Inflammatory macrophage treated with lipopolysaccharide for 1 hour (primary cell): Measurements from ENCODE around the gene LAMTOR1.
A peak's percentile ranks its signal among the peaks of the same experiment; 100 is the strongest.
"Not testable (repeated sequence)": the region's sequence is repeated elsewhere in the genome, so short reads cannot be mapped to it uniquely, and the experiment has no call there.

ENCODE experiments used
- DNase-seq, 2 donors: peaks; one replicate each; pipeline ENCODE4 v3.0.0-alpha.2; 2020 to 2022

The LAMTOR1 gene

DNA sequence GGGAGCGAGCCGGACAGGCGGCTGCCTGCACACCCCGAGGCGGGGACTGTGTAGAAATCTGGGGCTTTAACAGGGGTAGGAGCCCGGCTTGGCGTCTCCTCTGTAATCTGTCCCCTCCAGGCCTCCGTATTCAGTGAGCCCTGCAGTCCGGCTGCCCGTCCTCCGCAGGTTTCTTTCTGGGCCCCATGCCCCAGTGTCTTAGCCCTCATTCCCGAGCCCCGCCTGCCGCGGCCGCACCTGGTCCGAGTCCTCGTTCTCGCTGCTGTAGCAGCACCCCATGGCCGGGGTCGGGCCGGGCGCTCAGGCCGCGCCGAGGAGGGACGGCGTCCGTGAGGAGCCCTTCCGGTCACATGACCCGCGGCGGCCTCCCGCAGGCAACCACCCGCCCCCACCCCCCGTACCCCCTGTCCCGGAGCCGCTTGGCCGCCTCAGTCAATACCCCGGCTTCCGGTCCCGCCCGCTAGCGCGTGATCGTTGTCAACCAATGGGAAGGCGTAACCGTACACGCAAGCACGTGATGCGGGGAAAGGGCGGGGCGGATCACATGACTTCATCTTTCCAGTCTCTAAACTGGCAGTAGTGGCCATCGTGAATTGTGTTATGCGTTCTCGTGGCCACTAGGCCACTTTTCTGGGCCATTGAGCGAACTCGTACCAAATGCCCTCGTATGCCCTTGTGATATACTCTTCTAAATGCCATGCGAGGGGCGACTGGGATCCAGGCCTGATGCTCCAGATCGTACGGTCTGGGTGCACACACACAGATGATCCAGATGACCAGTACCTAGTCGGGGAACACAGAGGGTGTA lies at the start of gene LAMTOR1:
TSS of gene LAMTOR1 (minus strand) at position 352 of the 808 bp plus-strand sequence. CDS start at position 279, 73 bp downstream.
- peak; percentile 98 to 99 for DNase-seq

DNA sequence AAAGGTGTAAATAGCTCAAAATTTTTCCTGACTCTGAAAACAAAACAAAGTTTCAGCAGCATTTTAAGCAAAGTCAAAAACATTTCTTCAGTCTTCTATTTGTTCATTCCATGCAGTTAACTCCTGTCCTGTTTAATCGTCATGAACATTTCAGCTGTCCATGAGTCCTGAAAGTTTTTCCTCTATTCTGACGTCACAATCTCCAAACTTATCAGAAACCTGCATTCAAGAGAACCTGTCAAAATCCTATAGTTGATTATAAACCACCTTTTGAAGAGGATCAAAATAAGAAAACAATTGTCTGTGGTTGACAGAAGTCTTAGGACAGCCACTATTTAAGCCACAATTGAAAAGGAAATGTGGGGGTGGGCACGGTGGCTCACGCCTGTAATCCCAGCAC lies 47.8 kb upstream of the LAMTOR1 start:
- DNase-seq = no peak

DNA sequence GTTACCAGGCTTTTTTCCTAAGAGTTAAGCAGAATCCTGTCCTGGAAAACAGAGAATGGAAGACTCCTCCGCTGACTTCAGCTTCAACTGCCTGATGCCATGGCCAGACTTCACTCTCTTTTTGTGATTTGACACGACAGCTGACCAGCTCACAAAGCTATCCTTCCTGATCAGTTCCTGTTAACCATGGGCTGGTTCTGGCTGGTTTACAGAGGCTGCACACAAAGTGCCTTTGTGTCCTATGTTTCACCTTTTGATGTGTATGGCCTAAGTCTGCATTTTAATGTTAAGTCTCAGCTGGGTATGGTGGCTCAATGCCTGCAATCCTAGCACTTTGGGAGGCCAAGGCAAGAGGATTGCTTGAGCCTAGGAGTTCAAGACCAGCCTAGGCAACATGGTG lies 43.5 kb upstream of the LAMTOR1 start:
- DNase-seq = no peak

DNA sequence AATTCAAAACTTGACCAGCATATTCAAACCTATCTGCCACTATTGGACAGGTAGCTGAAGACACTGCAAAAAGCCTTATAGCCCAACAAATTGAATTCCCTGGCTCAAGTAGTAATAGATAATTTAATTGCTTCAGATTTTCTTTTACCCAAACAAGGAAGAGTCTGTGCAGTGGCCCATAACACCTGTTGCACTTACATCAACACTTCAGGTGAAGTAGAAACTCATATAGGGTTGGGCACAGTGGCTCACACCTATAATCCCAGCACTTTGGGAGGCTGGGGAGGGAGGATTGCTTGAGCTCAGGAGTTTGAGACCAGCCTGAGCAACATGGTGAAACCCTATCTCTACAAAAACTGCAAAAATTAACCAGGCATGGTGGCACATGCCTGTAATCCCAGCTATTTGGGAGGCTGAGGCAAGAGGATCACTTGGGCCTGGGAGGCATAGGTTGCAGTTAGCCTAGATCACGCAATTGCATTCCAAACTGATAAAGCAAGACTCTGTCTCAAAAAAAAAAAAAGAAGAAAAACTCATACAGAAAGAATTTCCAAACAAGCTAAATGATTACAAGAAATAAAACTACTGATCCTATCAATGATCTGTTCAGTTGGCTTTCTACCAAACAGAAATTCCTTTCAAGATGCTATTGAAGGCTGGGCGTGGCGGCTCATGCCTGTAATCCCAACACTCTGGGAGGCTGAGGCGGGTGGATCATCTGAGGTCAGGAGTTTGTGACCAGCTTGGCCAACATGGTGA lies 41.9 kb upstream of the LAMTOR1 start:
- DNase-seq = no peak

DNA sequence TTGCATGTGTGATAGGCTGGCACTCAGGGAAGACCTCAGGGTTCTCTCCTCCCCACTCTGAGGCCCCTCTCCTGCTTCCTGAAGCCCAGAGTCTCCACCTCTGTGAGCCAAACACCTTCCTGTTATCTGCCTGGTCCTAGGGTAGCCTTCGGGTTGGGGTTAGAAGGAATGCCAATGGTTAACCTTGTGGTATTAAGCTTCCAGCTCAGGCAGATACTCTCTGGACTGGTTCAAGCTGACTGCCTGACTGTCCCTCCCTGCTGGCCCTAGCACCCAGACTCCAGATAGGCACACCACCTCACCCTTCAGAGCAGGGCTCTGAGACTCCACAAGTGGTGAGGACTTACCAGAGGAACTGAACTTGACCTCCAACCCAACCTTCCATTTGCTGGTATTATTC lies 39.4 kb upstream of the LAMTOR1 start:
- DNase-seq = not testable (repeated sequence)

DNA sequence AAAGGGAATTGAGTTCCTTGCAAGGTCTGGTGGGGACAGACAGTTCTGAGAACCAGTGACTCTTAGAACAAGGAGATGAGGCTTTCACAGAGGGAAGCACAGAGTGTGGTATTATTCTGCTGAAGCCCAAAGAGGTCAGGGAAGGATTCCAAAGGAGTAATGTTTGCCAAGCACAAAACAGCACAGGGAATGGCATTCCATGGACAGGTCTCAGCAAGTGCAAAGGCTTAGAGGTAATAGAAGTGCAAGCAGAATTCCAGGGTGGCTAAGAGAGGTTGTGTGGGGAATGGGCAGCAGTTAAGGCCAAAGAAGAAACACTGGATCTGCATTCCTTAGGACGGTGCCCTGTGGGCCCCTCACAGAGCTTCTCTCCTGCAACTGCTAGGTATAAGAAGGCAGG lies 39.0 kb upstream of the LAMTOR1 start:
- DNase-seq = not testable (repeated sequence)

DNA sequence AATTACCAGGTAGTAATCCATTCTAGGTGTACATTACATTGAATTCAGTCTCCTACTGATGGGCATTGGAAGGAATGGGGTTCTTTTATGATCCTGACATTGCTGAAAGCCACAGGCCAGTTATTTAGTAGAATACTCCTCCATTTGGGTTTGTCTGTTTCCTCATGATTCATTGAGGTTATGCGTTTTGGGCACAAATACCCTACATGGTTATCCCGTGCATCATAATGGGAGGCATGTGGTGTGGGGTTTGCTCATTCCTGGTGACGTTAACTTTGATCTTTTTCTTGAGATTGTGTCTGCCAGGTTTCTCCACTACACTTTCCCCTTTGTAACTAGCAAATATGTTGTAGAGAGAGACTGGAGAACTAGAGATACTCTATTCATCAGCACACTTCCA lies 38.0 kb upstream of the LAMTOR1 start:
- no peak for DNase-seq

DNA sequence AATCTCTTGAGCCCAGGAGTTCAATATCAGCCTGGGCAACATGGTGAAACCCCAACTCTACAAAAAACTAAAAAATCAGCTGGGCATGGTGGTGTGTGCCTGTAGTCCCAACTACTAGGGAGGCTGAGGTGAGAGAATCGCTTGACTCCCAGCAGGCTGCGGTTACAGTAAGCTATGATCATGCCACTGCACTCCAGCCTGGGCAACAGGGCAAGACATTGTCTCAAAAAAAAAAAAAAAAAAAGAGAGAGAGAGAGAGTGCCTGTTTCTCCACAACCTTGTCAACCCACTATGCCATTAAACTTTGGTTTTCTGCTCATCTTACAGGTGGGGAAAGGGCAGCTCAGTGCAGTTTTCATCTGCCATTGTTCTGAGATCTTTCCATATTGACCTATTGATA lies 37.6 kb upstream of the LAMTOR1 start:
- no peak for DNase-seq

DNA sequence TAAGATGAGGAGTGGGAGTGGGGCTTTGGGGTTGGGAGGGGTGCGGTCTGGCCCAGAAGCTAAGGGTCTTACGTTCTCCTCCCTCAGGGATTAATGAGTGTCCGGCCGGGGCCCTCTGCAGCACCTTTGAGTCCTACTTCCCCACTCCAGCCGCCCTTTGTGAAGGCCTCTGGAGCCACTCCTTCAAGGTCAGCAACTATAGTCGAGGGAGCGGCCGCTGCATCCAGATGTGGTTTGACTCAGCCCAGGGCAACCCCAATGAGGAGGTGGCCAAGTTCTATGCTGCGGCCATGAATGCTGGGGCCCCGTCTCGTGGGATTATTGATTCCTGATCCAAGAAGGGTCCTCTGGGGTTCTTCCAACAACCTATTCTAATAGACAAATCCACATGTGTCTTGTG lies 36.4 kb upstream of the LAMTOR1 start:
- DNase-seq = no peak

DNA sequence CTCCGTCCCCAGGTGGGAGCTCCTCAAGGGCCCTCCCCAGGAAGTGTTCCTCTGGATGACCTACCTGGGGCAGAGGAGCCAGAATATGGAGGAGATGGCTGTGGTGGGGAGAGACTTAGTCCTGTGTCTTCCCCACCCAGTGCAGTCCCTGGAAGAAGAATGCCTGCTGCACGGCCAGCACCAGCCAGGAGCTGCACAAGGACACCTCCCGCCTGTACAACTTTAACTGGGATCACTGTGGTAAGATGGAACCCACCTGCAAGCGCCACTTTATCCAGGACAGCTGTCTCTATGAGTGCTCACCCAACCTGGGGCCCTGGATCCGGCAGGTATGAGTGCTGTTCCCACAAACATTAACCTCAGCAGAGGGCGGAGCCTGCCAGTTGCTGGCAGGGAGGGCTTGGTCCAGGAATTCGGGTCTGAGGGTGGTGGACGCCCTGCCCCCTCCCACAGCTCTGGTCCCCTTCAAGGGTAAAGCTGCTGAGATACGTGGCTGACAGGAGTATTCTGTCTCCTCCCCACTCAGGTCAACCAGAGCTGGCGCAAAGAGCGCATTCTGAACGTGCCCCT lies 35.8 kb upstream of the LAMTOR1 start:
- DNase-seq = no peak

DNA sequence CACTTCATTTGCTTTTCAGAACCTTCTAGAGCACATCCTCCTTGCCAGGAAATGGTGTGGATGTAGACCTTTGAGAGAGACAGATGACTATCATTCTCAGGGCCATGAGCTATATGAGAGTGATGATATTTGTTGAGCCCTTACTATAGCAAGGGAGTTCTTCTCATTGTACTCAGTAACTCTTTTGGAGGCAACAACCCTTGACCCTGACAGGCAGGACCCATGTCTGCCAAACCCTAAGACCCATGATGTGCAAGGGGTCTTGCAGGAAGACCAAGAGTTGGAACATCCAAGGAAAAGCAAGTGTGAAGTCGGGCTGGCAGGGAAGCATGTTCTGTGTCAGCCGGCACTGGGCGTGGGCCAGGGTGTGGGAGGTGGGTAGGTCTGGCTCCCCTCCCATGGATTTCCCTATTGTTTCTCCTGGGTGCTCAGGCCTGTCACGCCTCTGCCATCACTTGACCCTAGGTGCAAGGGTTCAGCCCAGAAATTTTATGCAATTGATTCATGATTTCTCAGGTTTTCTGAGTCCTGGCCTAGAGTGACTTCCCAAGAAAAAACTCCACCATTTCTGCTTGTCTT lies 33.7 kb upstream of the LAMTOR1 start:
- no peak for DNase-seq

DNA sequence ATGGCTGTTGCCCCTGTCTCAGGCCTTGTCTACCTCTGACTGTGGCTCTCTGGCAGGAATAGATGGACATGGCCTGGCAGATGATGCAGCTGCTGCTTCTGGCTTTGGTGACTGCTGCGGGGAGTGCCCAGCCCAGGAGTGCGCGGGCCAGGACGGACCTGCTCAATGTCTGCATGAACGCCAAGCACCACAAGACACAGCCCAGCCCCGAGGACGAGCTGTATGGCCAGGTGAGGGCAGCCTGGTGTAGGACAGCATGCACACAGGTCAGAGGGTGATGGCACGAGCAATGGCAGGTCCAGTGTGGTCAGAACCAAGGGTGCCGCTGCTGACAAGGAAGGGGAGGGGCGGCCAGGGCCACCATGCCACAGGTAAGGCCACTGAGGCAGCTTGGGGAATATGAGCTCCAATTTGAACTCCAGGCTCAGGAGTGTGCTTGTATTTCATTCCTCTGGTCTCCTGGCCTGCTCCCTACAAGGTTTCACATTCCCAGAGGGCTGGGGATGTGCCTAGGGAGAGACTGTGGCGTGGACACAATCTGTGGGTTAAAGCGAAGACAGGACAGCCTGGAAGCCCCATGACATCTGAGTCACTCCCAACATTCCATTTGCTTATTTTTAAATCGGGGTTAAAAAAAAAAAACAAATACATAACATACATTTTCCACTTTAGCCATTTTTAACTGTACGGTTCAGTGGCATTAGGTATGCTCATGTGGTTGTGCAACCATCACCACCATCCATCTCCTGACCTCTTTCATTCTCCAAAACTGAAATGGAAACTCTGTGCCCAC lies 33.0 kb upstream of the LAMTOR1 start:
- DNase-seq = no peak

DNA sequence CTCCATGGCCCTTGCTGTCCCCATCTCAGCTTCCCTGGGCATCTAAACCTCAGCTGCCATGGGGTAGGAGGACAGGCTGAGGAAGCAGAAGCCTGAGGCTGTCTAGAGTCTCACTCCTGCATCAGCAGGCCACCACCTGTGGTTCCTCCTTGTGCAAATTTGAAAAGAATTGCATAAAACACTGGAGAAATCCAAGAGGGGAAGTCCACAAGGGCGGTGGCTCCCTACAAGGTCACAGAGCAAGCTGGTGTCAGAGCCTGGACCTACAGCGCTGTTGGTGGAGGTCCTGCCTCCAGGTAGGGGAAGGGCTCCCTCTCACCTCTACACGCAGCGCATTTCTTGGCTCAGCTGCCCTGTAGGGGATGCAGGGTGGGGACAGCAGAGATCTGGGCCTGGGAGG lies 32.4 kb upstream of the LAMTOR1 start, which contains the start of gene FOLR3:
TSS of gene FOLR3 (plus strand) at position 253 of the 400 bp plus-strand sequence. CDS start 228 bp downstream, outside the sequence.
- DNase-seq = peak; percentile 35 to 47

DNA sequence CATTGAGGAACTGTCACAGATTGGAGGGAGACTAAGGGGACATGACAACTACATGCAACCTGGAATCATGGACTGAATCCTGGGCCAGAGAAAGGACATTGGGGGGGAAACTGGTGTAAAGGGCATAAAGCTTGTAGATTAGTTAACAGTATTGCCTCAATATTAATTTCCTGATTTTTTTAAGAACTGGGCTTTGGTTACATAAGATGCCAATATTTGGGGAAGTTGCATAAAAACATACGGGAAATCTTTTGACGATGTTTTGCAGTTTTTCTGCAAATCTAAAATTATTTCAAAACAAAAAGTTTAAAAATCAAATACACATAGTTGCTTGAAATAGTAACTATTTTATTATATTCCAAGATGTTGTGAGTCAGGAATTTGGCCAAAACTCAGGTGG lies 29.5 kb upstream of the LAMTOR1 start:
- DNase-seq = peak; percentile 66 to 76

DNA sequence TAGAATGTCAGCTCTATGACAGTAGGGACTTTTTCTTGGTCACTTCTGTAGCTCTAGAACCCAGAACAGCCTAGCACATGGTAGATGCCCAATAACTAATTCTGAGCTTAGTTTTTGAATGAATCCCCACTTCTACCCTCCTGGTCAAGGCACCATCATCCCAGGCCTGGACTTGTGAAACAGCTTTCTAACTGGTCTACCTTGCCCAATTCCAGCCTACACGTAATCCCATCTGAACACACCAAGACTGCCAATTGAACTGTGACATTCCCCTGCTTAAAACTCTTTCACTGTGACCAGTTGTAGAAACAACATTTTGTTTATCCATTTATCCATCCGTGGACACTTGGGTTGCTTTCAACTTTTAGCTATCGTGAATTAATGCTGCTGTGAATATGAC lies 26.3 kb upstream of the LAMTOR1 start:
- DNase-seq = no peak

DNA sequence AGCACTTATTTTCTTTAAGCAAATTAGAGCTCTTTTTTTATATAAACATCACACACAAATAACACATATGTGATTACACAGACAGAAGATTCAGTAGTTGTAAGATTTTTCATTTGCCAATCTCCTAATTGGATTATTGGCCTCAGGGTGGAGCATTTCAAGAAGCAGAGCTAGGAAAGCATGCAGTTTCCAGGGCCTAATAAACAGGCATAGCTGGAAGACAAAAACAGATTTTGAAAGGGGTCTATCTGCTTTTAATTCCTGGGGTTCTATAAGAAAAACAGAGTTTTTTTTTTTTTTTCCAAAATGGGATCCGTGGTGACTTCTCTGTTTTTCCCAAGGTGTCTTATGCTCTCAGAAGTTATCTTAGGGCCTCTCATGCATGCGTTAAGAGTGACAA lies 24.8 kb upstream of the LAMTOR1 start:
- DNase-seq = no peak

DNA sequence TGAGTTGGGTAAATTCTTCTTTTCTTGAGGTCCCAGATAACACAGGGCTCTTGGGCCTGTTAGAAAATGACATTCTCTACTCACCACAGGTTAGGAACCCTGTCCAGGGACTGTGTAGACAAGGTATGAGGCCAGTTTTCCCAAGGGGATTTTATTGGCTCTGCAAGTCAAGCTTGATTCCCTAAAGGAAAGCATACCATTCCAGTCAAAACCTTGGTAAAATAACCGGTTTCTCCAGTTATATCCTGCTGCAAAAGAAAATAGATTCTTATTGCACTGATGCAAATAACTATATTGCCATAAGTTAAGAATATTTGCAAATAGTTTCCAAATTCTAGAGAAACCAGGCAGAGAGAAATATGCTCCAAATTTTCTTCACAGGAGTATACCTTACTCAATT lies 22.9 kb upstream of the LAMTOR1 start:
- DNase-seq = no peak

DNA sequence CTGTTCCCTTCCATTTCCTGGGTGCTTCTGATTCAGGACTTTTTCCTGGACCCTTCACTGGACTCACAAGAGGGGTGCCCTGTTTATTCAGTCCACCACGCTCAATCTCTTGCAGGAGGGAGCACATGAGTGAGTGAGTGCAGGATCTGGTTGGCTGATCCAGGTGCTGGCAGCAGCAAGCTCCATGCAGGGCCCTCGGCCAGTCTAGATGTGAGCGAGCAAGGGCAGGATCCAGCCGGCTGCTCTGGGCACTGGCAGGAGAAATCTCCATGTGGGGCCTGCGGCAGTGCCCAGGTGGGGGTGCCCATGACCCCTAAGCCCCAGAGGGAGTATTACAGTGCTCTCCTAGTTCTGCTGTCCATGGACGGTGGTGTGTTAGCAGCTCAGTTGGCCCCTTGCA lies 20.9 kb upstream of the LAMTOR1 start:
- DNase-seq = no peak

DNA sequence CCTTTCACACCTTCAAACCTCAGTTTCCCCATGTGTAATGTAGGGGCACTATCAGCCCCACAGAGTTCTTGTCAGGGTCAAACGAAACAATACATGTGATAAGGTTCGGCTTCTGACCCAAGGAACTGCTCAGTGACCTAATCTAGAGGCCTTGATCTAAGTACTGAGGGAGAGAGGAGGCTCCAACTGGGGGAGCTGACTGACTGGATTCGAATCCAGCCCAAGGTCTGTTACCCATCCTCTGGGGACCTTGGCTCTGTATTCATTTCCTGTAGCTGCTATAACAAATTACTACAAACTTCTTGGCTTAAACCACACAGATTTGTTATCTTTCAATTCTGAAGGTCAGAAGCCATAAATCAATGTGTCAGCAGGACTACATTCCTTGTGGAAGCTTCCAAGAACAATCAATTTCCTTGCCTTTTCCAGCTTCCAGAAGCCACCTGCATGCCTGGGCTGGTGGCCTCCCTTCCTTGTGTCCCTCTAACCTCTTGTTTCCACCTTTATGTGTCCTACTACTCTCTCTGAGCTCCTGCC lies 20.1 kb upstream of the LAMTOR1 start:
- DNase-seq = no peak

DNA sequence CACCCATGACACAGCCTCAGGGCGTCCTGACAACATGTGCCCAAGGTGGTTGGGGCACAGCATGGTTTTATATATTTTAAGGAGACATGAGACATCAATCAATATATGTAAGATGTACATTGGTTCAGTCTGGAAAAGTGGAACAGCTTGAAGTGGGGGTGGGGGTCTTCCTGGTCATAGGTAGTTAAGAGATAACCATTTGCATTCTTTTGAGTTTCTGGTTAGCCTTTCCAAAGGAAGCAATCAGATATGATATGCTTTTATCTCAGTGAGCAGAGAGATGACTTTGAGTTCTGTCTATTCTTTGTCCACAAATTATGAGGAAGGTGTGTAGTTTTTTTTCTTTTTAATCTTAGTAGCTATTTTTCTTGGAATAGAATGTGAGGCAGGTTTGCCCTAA lies 19.5 kb upstream of the LAMTOR1 start:
- DNase-seq = no peak

DNA sequence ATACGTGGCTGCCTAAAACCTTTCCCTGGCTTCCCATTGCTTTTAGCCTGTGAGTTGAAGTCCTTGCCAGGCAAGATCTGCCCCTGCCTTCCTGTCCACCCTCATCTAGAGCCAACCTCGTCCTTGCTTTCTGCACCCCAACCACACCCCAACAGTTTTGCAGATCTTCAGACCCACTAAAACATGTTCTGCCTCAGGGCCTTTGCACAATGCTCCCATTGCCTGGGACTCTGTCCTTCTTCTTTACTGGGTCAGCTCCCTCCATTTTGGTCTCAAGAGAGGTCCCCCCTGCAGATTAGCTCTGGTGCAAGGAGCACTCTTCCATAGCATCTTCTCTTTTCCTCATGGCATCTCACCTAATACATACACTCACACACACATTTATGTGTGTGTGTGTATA lies 17.8 kb upstream of the LAMTOR1 start:
- no peak for DNase-seq

DNA sequence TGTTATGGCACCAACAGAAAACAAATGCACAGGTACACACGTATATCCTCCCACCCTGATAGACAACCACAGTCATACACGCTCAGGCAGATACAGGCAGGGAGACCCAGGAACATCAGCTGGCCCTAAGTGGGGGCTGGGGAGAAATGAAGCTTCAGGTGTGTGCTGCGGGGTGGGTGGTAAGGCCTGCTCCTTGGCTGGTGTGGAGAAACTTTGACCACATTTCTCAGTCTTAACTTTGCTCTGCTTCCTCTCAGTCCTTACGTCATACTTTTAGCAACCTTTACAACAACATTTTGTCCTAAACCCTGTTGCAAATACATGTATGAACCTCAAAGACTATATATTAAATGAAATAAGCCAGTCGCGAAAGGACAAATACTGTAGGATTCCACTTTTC lies 16.1 kb upstream of the LAMTOR1 start:
- DNase-seq = no peak
